GM12878 (cell line): ENCODE measurements around the gene ITIH5. TPM values are rescaled to one million over a fixed set of nuclear protein-coding genes. Genes with fewer than 3 reads are reported as not detected.

Experiments
- ATAC-seq: fragments of 200-7000 bp; cut with Tn5 transposase; 3 replicates; pipeline ENCODE4 v1.9.1; 2020; ENCODE audit warnings: mild to moderate bottlenecking, moderate library complexity
- BruUV-seq: library from RNA; stranded (reverse); fragments of 400-500 nt; replicated peaks from 2 replicates; lab custom pipeline; 2021; lab: Mats Ljungman, UMichigan
- CTCF ChIA-PET: fragments of 300-600 bp; sonication (Branson Sonifier 250); formaldehyde crosslinking; extraction: SDS; loops from one replicate; lab custom pipeline; 2021; ENCODE audit warnings: inconsistent platforms; lab: Yijun Ruan, JAX
- POLR2A ChIA-PET: fragments of 350-600 bp; formaldehyde crosslinking; extraction: SDS; loops from one replicate; lab custom pipeline; 2021; ENCODE audit warnings: inconsistent platforms; lab: Charles Lee
- RAD21 ChIA-PET: fragments of 300-600 bp; sonication (Branson Sonifier 250); formaldehyde crosslinking; loops from one replicate; lab custom pipeline; 2023; ENCODE audit warnings: antibody characterized with exemption; ENCODE audit not compliant: unreplicated experiment; lab: Charles Lee
- SMC1A ChIA-PET: fragments of 300-600 bp; sonication (Branson Sonifier 250); formaldehyde crosslinking; loops from one replicate; lab custom pipeline; 2023; ENCODE audit not compliant: unreplicated experiment, uncharacterized antibody; lab: Charles Lee
- DNase-seq: peaks from one replicate; pipeline ENCODE4 v3.0.0-alpha.2; 2011; ENCODE audit warnings: low read depth, low spot score
- FAIRE-seq: peaks from 3 replicates; lab custom pipeline; 2011; peaks lifted over from hg19 to GRCh38; lab: Jason Lieb, UNC
- H2AFZ ChIP-seq: 2 replicates; pipeline ENCODE4 v1.6.0; 2011; ENCODE audit warnings: low read depth, low read length, control low read depth; ENCODE audit not compliant: control insufficient read depth
- H3K27ac ChIP-seq: 2 replicates; pipeline ENCODE4 v1.5.1; 2011; ENCODE audit warnings: control low read depth; ENCODE audit not compliant: control insufficient read depth, insufficient read depth
- H3K27me3 ChIP-seq, 2 experiments: replicated peaks in 1 of 2; 2 replicates each; pipeline versions ENCODE4 v1.6.0 to v1.6.1; 2011; ENCODE audit warnings: low read length in 1 of 2; ENCODE audit not compliant: control insufficient read depth in 2 of 2, insufficient read depth in 2 of 2
- H3K36me3 ChIP-seq, 2 experiments: 2 replicates each; pipeline ENCODE4 v1.5.1; 2011; ENCODE audit warnings: low read length in 1 of 2; ENCODE audit not compliant: control insufficient read depth in 2 of 2, insufficient read depth in 2 of 2
- H3K4me1 ChIP-seq: 2 replicates; pipeline ENCODE4 v1.6.1; 2011; ENCODE audit warnings: mild to moderate bottlenecking, low read length, moderate library complexity, mixed read lengths; ENCODE audit not compliant: control insufficient read depth, insufficient read depth
- H3K4me2 ChIP-seq: 2 replicates; pipeline ENCODE4 v1.6.0; 2011; ENCODE audit warnings: control low read depth; ENCODE audit not compliant: control insufficient read depth, insufficient read depth
- H3K4me3 ChIP-seq: fragments of 200-600 bp; sonication (generic); 2 replicates; pipeline ENCODE4 v1.5.1; 2016
- H3K79me2 ChIP-seq: 2 replicates; pipeline ENCODE4 v1.6.0; 2011; ENCODE audit warnings: low read length; ENCODE audit not compliant: control insufficient read depth, insufficient read depth
- H3K9ac ChIP-seq: 2 replicates; pipeline ENCODE4 v1.8.0; 2011; ENCODE audit warnings: low read length, control low read depth, mixed read lengths; ENCODE audit not compliant: control insufficient read depth, insufficient read depth
- H3K9me3 ChIP-seq: replicated peaks from 3 replicates; pipeline ENCODE4 v1.5.1; 2011; ENCODE audit warnings: mild to moderate bottlenecking, low read length; ENCODE audit not compliant: control insufficient read depth, insufficient read depth
- H4K20me1 ChIP-seq: 2 replicates; pipeline ENCODE4 v1.6.0; 2011; ENCODE audit not compliant: control insufficient read depth, insufficient read depth
- BMI1 ChIP-seq: fragments of 450-650 bp; IDR thresholded peaks from 2 replicates; pipeline ENCODE4 v1.6.1; 2016; ENCODE audit warnings: mild to moderate bottlenecking, moderate library complexity, borderline replicate concordance
- FOXK2 ChIP-seq: fragments of 450-650 bp; IDR thresholded peaks from 2 replicates; pipeline ENCODE4 v1.6.1; 2017; ENCODE audit warnings: mild to moderate bottlenecking, moderate library complexity
- HSF1 ChIP-seq: fragments of 150-350 bp; IDR thresholded peaks from 2 replicates; pipeline ENCODE4 v1.6.1; 2014; ENCODE audit warnings: mild to moderate bottlenecking, low read depth, low read length
- IRF3 ChIP-seq: fragments of 450-650 bp; IDR thresholded peaks from 2 replicates; pipeline ENCODE4 v1.6.1; 2014; ENCODE audit warnings: mild to moderate bottlenecking
- MTA2 ChIP-seq: fragments of 450-650 bp; IDR thresholded peaks from 2 replicates; pipeline ENCODE4 v1.6.1; 2016; ENCODE audit warnings: low read depth, mild to moderate bottlenecking, moderate library complexity
- NBN ChIP-seq: fragments of 450-650 bp; IDR thresholded peaks from 2 replicates; pipeline ENCODE4 v1.6.1; 2016
- NR2C2 ChIP-seq: IDR thresholded peaks from 2 replicates; pipeline ENCODE4 v1.6.1; 2011; ENCODE audit warnings: borderline replicate concordance, low read depth; ENCODE audit not compliant: control insufficient read depth, insufficient read length
- PBX3 ChIP-seq: IDR thresholded peaks from 2 replicates; pipeline ENCODE4 v1.6.1; 2011; ENCODE audit warnings: mild to moderate bottlenecking, low read depth, low read length, moderate library complexity; ENCODE audit not compliant: insufficient replicate concordance
- PKNOX1 ChIP-seq: fragments of 450-650 bp; IDR thresholded peaks from 2 replicates; pipeline ENCODE4 v1.6.1; 2016; ENCODE audit warnings: mild to moderate bottlenecking
- POLR2AphosphoS2 ChIP-seq: IDR thresholded peaks from 2 replicates; pipeline ENCODE4 v1.6.1; 2011; ENCODE audit warnings: low read depth, mild to moderate bottlenecking, low read length, improper control_type of control experiment, moderate library complexity
- RAD51 ChIP-seq: fragments of 450-650 bp; IDR thresholded peaks from 2 replicates; pipeline ENCODE4 v1.6.1; 2016; ENCODE audit warnings: moderate library complexity, mild to moderate bottlenecking, inconsistent platforms
- RBBP5 ChIP-seq: fragments of 200-600 bp; sonication (generic); conservative IDR thresholded peaks from 2 replicates; pipeline ENCODE4 v1.6.1; 2016
- SMARCA5 ChIP-seq: fragments of 450-650 bp; IDR thresholded peaks from 2 replicates; pipeline ENCODE4 v1.6.1; 2017; ENCODE audit warnings: mild to moderate bottlenecking
- SPI1 ChIP-seq: IDR thresholded peaks from 2 replicates; pipeline ENCODE4 v1.6.1; 2011; ENCODE audit warnings: low read depth, mild to moderate bottlenecking, low read length, moderate library complexity, borderline replicate concordance; ENCODE audit not compliant: insufficient read depth
- SUZ12 ChIP-seq: fragments of 200-600 bp; sonication (generic); IDR thresholded peaks from one replicate; pipeline ENCODE4 v1.6.1; 2018; ENCODE audit warnings: antibody characterized with exemption, mild to moderate bottlenecking; ENCODE audit not compliant: unreplicated experiment
- ZBTB11 ChIP-seq: fragments of 450-650 bp; formaldehyde crosslinking; IDR thresholded peaks from 2 replicates; pipeline ENCODE4 v1.5.0; 2022; ENCODE audit warnings: mild to moderate bottlenecking, missing genetic modification characterization
- ZNF207 ChIP-seq: fragments of 450-650 bp; IDR thresholded peaks from 2 replicates; pipeline ENCODE4 v1.6.1; 2014; ENCODE audit warnings: antibody characterized with exemption, mild to moderate bottlenecking, borderline replicate concordance
- WGBS: methylation state at CpG from one replicate; pipeline ENCODE4 v1.1.6; 2016; ENCODE audit warnings: low lambda C conversion rate; ENCODE audit not compliant: insufficient replicate concordance, insufficient coverage; ENCODE audit errors: missing lambda C conversion rate; 5-methylcytosine and 5-hydroxymethylcytosine counted together
- in situ Hi-C: fragments of 300-500 bp; cut with MboI; formaldehyde crosslinking; loops from 9 replicates; pipeline ENCODE4 v1.14.3; 2018; ENCODE audit warnings: mixed read lengths
- intact Hi-C: fragments of 100-400 bp; cut with micrococcal nuclease; formaldehyde crosslinking; loops from one replicate; pipeline ENCODE4 v1.14.2; 2022; ENCODE audit not compliant: unreplicated experiment
- polyA plus RNA-seq, 11 experiments: library from polyadenylated mRNA; depleted of rRNA in 4 of 11; unstranded in 6 of 11; stranded (reverse) in 5 of 11; fragments of >200 nt; fragmentation: Nextera tagmentation in 4 of 11; fragmentation: Illumina TruSeq in 1 of 11; extraction: Ambion mirVana in 4 of 11; extraction: Trizol in 1 of 11; gene quantifications; 1 replicate in 1 of 11; 2 replicates in 10 of 11; pipeline versions ENCODE4 v1.2.1 to v1.2.3, GENCODE V29; 2011 to 2016; ENCODE audit warnings: inconsistent platforms in 2 of 11, missing spikeins in 2 of 11, low read depth in 1 of 11
- total RNA-seq, 4 experiments: library from RNA; depleted of rRNA in 3 of 4; stranded (reverse); fragments of >200 nt in 3 of 4; fragmentation: Illumina TruSeq in 1 of 4; extraction: Trizol in 1 of 4; gene quantifications; 2 replicates each; pipeline versions ENCODE4 v1.2.1 to v1.2.3, GENCODE V29; 2013 to 2021

Gene ITIH5
- total and polyA plus RNA-seq, 10 of the 15 experiments (the other 5 are each of a cell fraction or from before 2014, with no cell fraction given): 0.14 to 0.43 (median 0.21) TPM; not detected in 7

- Histone ChIP-seq H3K9ac (no peak overlapping the region), H4K20me1 (no peaks in the 10 kb centered on the region), H2AFZ (no peak overlapping the region), H3K9me3 (no peaks in the 10 kb centered on the region), H3K36me3 (no peaks in the 10 kb centered on the region), H3K4me3 (no peak overlapping the region), H3K27me3 (peaks cover 0 to 2% of the 10 kb centered on the region in 2 experiments; a peak in 3 of 4 replicates), H3K4me2 (no peak overlapping the region), H3K4me1 (no peaks in the 10 kb centered on the region), H3K79me2 (no peaks in the 10 kb centered on the region), H3K27ac (no peak overlapping the region)
- no peak for ATAC-seq
- intact Hi-C loops (no loop called here), in situ Hi-C loops (no loop called here)
- BruUV-seq: no TSS peak
- SMC1A ChIA-PET: interaction anchor here (0.6 kb wide), 1 partner anchor 190 kb away, joined by 4 read pairs; no protein-coding TSS in a partner anchor
- DNase-seq: no peak
- 28% methylated on average over 7 of the region's 7 CpGs for WGBS
- POLR2A ChIA-PET: no interaction called here
- CTCF ChIA-PET: interaction anchor here (0.9 kb wide), 1 partner anchor 28 kb away, joined by 3 read pairs; no protein-coding TSS in a partner anchor
- no peak for FAIRE-seq
- RAD21 ChIA-PET: interaction anchor here (1.0 kb wide), 1 partner anchor 12 kb away, joined by 3 read pairs; no protein-coding TSS in a partner anchor
- TF ChIP-seq IRF3 (no peak), SMARCA5 (no peak), RAD51 (no peak), ZBTB11 (CRISPR knock-in tag) (no peak), PBX3 (no peak), BMI1 (no peak), ZNF207 (no peak), POLR2AphosphoS2 (no peak), PKNOX1 (no peak), HSF1 (no peak), RBBP5 (no peak), FOXK2 (no peak), NBN (no peak), SUZ12 (no peak), SPI1 (no peak), MTA2 (no peak), NR2C2 (no peak)
Measured at GRCh38 chr10:7715515-7715914, 48.7 kb upstream of the ITIH5 start.
